IPS-11a (cell line): ENCODE data around the gene AGTRAP.

ENCODE experiments used
- H3K4me3 ChIP-seq: one replicate; pipeline ENCODE4 v1.5.1; 2013; ENCODE audit warnings: low read depth, low read length, control low read depth

Gene AGTRAP, protein sequence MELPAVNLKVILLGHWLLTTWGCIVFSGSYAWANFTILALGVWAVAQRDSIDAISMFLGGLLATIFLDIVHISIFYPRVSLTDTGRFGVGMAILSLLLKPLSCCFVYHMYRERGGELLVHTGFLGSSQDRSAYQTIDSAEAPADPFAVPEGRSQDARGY

DNA sequence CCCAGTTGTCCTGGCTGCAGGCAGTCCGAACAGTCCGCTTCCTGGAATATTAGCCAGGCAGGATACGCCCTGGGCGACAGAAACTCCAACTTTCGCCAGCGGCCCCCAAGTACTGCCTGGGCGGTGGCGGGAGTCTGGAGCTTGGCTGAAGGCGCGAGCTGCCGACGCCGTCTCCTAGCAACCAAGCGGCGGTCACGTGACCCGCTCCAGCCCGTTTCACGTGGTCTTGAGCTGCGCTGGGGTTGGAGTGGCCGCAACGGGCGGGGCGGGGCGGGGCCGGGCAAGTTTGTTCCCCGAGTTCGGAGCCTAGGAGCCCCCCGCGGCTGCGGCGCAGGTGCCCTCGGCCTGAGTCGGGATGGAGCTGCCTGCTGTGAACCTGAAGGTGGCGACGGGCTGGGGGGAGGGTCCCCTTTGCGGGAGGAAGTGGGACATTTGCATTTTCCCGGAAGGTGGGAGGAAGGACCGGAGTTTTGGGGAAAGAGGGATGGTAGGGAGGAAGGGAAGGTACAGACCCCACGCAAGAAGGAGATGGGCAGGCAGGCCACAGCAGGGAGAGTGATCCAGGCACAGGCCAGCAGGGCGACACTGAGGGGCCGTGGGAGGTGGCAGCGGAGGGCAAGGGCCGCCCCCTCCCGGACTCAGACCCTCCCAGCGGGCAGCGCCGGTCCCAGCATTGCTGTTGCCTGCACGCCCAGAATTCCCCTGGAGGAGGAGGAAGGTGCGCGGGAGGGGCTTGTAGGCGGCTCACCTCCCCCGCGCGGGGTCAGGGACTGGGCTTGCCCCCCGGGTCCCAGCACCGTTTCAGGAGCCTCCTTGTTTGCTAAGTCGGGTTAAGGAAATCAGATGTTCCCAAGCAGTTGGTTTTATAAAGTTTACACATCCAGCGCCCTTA is at the start of gene AGTRAP:
TSS of gene AGTRAP (plus strand) at position 283 of the 892 bp plus-strand sequence. CDS start at position 356, 73 bp downstream.
- H3K4me3 ChIP-seq: peak within 1 kb of the TSS; percentile 81

DNA sequence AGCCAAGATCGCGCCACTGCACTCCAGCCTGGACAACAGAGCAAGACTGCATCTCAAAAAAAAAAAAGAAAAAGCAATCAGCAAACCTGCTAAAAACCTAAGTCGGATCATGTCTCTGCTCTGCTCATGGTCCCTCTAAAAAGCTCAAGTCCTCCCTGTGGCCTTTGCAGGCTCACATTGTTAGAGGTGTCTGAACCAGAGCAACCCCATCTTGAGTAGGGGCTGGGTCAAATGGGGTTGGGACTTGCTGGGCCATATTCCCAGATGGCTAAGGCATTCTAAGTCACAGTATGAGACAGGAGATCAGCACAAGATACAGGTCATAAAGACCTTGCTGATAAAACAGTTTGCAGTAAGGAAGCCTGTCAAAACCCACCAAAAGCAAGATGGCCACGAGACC is 47.4 kb upstream of the AGTRAP start:
- no peak overlapping the region for H3K4me3 ChIP-seq

DNA sequence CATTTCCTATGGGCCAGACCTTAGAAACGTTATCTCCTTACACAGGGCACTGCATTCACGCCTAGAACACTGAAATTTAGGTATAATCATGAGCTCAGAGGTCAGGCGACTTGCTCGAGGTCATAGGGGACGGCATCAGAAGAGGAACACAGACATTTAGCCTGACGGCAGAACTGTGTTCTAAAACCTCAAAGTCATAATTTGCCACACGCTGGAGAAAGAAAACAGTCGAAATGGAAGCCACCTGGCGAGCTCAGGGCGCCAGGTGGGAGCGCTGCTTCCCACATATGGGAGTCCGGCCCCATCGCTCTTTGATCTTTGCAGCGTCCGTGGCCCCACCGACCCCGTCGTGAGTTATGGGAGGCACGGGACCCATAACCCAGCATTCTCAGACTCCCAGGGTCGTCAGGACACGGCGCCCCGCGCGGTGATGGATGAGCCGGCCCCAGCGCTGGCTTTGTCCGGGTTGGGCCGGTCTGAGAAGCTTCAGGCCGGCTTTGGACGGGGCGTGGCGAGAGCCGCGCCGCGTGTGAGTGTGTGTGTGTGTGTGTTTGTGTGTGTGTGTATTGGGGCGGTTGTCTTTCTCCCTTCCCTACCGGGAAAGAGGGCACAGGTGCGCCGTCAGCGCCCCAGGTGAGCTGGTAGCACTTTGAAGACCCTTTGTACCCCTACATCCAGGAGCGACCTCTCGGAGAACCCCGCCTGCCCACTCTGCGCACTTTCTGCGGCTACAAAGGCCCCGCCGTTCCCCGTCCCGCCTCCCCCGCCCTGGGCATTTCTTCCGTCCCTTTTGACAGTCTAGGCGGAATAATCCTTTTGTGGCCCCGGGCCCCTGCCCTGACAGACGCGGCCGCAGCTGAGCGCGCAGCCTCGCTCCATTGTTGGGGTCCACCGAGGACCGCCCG is 45.3 kb upstream of the AGTRAP start:
- H3K4me3 ChIP-seq: peak overlapping the region; percentile 88

DNA sequence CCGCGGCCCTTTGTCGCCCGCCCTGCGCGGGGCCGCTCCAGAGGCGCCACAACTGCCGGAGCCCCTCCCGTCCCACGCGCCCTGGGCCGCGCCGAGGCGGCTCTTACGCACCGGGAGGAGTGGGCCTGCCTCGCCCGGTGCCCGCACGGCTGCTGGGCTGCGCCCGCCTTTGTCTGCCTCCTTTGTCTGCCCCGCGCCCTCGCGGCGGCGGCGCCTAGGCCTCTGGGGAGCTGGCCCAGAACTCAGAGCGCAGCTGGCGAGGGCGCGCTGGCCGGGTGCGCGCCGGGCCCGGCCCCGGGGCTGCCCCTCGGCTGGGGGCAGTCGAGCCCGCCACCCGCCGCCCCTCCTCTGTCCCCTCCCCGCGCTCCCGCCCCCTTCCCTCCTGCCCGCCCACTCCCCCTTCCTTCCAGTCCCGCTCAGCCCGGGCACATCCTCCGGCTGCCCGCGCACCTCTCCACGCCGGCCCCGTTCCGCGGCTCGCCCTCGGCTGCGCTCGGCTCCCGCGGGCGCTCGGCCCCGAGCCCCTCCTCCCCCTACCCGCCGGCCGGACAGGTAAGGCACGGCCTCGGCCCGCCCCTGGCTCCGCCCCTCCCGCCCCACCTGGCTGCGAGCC is 44.5 kb upstream of the AGTRAP start, which contains the start of gene DRAXIN:
TSS of gene DRAXIN (plus strand) at position 409 of the 613 bp plus-strand sequence. CDS start 14,549 bp downstream, outside the sequence.
- peak within 1 kb of the TSS; percentile 88 for H3K4me3 ChIP-seq

DNA sequence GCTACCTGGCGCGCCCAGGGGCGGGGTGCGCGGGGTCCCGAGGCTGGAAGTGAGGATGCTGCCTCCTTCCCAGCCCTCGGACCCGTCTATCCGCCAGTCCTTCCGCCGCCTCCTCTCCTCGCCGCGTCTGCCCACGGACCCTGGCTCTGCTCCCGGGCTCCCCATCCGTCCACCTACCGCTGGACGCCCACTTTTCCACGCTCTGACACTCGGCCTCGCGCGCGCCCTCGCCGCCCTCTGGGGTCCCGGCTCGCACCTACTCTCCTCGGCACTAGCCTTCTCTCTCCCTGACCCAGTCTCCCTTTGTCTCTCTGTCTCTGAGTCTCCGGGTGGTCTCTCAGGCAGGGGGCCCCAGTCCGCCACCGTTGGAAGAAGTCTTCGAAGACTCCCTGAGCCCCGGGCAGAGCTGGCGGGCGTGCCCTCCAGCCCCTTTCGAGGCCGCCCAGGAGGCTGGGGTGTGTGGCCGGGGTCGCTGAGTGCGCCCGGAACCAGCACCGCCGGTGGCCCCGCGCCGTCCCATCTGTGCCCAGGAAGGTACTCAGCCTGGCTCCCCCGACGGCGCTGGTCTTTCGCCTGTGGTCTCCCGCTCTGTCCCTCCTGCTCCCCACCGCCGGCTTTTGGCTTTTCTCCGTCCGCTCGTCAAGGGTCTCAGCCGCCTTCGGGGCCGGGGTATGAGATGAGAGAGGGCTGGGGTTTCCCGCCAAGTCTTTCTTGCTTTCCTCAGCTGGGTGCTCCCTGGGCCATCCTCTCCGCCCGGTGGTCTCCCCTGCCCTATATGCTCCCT is 43.8 kb upstream of the AGTRAP start:
- H3K4me3 ChIP-seq: peak overlapping the region; percentile 81

DNA sequence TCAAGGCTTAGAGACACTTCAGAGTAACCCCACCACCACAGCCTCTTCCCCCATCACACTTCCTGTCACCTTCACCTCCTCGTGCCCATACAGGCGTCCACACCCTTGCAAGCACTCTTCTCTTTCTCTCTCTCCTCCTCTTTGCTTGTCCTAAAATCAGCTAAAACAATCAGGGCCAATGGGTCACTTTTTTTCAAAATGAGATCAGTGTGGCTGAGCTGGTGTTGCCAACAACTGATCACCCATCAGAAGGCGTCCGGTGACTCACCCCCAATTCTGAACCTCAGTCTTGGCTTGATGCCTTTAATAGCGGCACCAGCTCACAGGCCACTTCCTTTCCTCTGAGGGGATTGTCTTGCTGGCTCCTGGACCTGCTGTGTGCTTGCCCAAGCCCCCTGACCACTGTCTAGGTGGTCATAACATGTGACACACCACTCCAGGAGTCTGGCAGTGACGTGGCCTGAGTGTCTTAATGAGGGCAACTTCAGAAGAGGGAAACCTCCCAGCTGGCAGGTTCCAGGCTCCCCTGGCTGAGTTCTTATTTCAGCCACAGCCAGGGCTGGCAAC is 42.8 kb upstream of the AGTRAP start:
- H3K4me3 ChIP-seq: no peak overlapping the region

DNA sequence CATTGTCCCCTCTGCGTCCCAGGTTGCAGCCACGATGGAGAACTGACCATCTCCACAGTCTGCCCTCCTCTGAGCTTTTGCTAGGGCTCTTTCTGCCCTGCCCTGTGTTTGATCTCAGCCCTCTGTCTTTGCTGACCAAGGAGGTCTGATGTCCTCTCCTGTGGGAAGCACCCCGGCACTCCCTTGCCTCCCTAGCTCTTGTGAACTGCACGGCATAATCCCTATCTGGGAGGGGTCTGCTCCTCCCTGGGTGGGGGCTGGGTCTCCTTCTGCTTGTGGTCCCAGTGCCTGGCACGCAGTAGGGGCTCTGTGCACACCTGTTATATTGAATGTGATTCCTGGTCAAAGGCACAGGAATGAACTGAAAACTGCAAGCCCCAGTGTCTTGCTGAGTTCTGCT is 42.0 kb upstream of the AGTRAP start:
- no peak overlapping the region for H3K4me3 ChIP-seq

DNA sequence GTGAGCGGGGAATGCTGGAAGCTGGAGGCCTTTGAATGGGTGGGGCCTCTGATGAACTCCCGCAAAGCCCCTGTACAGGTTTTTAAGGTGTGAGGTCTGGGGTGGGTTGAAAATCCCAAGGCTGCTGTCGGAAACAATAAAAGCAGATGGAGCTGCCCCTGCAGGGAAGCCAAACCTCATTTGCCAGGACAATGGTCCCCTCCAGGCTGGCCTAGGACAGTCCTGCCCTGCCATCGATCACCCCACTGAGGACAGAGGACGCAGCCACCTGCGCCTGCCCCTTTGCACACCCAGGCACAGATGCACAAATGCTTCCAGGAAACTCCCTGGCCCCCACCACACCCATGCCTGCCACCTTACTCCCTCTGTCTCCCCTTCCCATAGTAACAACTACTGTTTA is 40.1 kb upstream of the AGTRAP start:
- H3K4me3 ChIP-seq: no peak overlapping the region

DNA sequence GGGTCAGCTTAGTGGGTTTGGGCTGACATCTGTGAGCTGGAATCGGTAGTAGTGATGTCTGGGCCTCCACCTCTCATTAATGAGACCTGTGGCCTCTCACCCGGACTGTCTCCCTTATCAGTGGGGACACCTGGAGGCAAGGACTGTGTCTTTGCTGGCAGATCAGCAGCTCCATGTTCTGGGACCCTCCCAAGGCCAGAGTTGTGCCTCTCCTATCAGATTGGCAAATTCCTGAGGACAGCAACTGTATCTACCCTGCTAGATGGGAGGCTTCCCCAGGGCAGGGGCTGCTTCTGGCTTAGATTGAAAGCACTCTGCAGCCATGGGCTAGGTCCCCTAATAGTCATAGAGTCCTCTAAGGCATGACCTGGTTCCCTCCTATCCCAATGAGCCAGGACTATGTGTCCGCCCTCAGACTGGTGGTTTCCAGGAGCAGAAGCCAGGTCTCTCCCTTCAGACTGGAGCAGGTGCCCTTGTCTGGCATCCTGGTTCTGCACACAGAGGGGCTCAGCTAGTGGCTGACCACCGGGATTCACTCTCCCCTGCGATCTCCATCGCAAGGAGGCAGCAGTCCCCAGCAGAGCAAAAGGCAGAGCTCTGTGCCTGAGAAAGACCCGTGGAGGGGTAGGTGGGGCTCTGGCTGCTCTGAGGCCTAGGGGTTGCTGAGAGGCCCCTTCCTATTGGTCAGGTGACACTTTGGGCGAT is 38.6 kb upstream of the AGTRAP start:
- H3K4me3 ChIP-seq: no peak overlapping the region

DNA sequence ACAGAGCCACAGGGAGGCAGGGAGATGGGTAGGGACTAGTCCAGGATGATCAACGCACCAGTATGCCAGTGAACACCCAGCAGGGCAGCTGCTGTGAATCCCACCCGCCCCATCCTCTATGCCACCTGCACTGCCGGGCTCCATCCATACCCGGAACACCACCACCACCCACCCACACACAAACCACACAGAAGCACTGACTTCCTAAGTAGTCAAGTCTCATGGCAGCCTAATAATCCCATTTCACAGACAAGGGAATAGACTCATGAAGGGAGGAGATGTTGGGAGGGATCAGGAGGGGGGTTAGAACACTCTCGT is 38.1 kb upstream of the AGTRAP start:
- no peak overlapping the region for H3K4me3 ChIP-seq

DNA sequence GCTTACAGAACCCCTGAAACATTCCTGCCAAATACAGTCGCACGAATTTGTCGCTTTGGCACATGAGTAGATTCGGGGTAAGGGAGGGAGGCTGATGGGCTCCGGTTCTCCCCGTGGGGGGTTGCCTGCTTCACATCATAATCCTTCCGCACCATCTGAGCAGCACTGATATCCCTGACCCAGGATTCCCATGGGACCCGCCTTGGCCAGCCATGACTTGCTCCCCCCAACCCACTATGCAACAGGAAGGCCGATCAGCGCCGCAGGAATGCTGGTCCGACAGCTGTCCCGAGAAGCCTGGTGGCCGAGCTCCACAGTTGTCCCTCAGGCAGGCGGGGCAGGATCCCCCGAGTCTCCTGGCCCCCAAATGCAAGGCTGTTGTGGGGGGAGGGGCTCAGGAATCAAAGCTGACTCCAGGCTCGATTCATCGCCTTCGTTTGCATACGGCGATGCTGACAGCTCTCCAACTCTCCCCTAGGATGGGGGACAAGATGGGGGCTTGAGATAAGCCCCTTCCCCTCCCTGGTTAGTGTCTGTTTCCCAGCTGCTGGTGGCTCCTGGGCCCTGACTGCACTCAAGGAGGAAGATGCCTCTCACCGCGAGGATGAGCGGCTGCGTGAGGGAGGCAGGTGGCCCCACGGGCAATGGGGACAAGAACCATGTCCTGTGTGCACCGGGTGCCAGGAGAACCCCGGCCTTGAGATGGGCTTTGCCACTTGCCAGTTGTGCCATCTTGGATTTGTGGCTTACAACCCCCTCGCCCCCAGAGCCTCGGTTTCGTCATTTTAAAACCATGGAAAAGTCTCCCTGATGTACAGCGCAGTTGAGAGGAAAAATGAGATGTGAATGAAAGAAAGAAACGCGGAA is 35.1 kb upstream of the AGTRAP start:
- no peak overlapping the region for H3K4me3 ChIP-seq

DNA sequence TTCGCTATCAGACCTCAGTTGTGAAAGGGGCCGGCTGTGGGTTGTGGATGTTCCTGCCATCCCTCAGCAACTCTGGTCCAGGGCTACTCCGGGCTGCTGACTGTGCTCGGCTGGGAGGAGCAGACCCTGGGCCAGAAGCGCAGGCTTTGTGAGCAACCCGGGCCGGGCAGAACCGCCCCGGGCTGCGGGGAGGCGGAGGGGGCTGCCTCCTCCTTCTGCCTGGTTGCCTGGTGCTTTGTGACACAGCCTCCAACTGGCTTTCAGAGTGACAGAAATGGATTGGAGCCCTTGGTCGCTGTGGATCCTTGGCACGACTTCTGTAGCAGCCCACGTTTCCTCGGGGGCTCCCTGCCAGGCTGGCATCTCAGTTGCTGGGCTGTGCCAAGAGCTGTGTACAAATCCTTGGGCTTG is 34.4 kb upstream of the AGTRAP start:
- no peak overlapping the region for H3K4me3 ChIP-seq

DNA sequence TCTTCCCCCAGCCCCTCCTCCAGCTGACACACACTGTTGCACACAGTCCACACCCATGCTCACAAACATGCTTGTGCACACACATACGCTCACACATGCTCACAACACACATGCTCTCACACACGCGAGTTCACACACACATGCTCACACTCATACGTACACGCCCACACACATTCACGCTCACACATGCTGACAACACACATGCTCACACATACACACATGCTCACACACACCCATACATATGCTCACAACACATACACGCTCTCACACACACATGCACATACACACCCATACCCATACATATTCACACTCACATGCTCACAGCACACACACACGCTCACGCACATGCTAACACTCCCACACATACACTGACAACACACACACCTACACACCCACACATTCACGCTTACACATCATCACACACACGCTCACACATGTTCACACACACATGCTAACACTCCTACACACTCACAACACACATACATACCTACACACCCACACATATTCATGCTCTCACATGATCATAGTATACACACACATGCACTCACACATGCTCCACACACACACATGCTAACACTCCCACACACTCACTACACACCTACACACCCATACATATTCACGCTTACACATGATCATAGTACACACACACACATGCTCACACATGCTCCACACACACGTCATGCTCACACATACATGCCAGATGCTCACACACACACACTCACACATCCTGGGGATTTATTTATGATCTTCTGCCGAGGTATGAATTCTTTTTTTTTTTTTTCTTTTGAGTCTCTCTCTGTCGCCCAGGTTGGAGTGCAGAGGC is 33.7 kb upstream of the AGTRAP start:
- no peak overlapping the region for H3K4me3 ChIP-seq

DNA sequence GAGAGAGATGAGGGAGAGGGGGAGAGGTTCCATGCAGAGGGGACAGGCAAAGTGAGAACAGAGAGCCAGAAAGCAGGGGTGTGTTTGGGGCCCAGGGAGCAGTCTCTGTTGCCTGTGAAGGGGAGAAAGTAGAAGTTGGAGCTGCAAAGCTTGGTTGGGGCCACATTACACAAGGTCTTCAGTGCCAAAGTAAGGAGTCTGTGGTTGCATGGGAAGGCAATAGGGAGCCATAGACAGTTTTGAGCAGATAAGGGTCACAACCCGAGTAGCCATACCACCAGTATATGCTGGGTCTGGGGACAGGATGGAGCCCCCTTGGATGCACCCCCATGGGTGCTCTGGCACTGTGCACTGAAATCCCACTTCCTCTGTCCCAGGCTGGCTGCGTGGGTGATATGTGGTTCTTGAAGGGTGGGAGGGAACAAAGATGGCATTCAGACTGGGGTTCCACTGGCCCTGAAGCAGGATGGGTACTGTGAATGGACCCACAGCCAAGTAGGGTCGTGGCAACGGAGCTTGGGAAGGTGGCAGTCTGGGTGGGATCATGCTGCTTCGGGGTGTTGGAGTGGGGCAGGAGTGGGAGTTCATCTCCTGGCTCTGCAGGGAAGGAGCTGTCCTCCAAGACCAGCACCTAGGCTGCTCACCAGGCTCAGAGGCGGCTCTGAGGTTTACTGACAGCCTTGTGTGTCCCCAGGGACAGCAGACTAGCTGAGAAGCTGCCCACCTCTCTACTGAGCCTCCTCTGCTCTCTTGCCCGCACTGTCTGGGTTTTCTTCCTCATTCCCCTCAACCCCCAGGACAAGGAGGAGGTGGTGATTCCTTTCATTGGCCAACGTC is 32.4 kb upstream of the AGTRAP start:
- H3K4me3 ChIP-seq: no peak overlapping the region

DNA sequence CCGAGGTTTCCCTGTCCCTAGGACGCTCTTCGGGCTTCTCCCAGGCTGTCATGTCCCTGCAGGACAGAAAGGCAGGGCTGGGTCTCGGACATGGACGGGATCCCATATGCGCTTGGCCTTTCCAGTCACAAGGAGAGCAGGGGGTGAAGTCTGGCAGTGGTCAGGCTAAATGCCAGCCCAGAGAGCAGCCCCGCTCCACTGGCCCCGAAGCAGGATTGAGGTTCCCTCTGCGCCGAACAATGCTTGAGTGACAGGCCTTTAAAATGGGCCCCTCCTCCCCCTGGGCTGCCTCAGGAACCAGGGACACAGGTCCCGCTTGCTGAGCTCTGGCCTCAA is 31.8 kb upstream of the AGTRAP start:
- no peak overlapping the region for H3K4me3 ChIP-seq

DNA sequence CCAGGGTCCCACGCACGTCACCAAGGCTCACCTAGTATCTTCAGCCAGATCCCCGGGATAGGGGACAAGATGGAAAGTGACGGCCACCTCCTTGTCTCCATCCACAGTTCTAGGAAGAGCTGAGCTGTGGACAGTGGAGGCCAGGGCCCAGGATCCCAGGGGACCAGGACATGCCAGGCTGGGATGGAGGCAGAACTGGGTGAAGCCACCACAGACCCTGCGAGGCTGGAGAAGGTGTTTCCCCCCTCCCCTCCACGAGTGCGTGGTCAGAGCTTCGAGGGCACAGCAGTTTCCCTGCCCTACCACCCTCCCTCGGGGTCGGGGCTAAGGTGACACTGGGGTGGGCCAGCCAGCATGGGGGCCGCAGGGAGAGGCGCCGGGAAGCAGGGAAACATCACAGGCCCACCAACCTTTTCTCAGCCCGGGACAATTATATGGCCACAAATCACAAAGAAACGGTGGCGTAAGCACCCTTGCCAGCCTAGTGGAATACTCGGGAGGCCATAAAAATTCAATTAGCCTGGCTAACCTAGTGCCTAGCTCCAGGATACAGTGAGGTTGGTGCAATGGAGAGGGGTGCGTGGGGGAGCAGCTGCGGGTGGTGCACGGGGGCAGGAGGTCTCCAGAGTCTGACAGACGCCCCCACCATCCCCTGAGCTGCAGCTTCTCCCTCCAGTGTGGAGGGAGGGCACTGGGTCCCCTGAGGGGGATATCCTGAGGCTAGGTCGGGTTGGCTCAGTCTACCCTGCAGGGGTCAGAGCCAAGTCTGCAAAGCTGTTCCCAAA is 31.1 kb upstream of the AGTRAP start:
- no peak overlapping the region for H3K4me3 ChIP-seq
